NCI-H1436 treated with DMSO at 0.1 percent for 48 hours (cell line): ENCODE measurements around the gene RELL2.
"Not testable (repeated sequence)": the region's sequence is repeated elsewhere in the genome, so short reads cannot be mapped to it uniquely, and the experiment has no call there.

Experiments used
- DNase-seq: peaks from one replicate; lab custom pipeline; 2025; lab: John Stamatoyannopoulos, UW

RELL2 gene

GRCh38 chr5:141636413-141637122 is at the start of gene RELL2, which contains the start of gene HDAC3:
Gene RELL2, plus strand, starts transcription at chr5:141636997. Its CDS starts 1,229 bp downstream, at chr5:141638226.
Gene HDAC3, minus strand, starts transcription at chr5:141636849. Its CDS starts 59 bp downstream, at chr5:141636790.
- DNase-seq, result peak; percentile 40

DNA sequence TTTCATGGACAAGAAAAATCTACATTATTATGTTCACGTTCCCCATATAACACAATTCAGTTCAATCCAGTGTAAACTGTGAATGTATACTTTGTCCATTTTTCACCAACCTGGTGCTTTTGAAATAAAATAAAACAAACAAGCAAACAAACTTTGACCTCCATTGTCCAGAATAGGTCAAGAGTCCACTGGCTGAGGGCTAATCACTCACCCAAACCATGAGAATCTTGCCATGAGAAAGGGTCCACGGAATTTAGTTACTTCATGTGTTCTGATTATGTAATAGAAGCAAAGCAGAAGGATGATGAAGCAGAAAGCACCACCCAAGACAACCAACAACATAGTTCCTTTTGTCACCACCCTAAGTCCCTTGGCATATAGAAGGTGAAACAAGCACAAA is 46.7 kb upstream of the RELL2 start:
- DNase-seq, result no peak

- no peak for DNase-seq
These were observed 39.9 kb upstream of the RELL2 start for GRCh38 chr5:141596867-141597266.

- no peak for DNase-seq
These were observed 39.4 kb upstream of the RELL2 start for GRCh38 chr5:141597394-141597793.

GRCh38 chr5:141597814-141598213 is 39.0 kb upstream of the RELL2 start:
- no peak for DNase-seq

DNA sequence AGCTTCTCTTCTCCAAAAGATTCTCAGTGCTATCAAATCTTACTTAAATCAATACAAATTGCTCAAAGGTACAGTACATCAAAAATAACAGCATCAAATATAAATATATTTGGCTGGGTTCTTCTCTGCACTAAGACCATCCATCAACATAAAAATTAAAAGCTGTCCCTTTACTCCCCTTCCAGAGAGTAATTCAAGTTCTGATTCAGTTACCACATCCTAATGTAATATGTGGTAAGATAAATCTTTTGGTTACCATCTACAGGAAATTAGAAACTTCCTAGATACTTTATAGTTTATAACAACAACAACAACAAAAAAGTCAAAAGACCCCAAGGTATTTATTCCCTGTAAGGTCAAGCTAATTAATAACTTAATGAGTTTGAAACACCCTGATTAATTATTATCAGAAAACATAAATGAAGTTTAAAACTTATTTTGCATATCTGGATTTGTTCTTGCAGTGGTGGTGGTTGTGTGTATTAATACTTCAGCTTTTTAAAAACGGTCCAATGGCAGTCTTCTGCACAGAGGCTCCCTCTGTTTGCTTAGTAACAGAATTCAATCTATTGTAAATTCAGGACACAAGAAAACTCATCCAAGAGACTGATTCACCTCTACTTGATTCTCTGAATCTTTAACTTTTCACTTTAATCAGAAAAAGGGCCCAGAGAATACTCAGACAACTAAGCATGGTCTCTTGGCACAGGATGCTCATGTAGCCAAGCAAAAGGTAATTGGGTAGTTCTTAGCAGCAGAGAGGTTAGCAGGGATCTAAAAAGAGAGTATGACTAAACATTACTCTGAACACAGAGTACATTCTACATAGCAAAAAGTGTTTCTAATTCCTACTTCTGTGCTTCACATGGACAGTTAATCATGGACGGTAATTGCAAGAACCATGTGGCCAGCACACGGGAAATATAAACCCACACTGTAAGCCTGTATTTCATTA is 38.1 kb upstream of the RELL2 start:
- DNase-seq, result no peak

DNA sequence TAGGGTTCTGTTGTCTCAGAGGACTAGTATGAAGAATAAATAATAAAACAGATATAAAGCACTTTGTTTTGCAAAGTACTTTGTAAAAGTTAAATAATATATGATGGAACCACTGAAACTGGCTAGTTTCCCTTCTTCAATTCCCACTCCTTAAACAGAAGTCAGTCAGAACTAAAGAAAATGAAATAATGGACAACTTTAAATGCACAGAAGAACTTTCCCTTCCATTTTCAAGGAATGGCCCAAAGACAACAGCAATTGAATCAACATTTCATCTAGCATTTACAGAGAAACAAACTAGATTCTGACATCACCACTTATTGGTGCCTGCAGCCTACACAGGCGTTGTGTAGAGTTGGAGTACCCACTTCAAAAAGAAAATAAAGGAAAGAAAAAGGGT is 34.2 kb upstream of the RELL2 start:
- DNase-seq, result no peak

DNA sequence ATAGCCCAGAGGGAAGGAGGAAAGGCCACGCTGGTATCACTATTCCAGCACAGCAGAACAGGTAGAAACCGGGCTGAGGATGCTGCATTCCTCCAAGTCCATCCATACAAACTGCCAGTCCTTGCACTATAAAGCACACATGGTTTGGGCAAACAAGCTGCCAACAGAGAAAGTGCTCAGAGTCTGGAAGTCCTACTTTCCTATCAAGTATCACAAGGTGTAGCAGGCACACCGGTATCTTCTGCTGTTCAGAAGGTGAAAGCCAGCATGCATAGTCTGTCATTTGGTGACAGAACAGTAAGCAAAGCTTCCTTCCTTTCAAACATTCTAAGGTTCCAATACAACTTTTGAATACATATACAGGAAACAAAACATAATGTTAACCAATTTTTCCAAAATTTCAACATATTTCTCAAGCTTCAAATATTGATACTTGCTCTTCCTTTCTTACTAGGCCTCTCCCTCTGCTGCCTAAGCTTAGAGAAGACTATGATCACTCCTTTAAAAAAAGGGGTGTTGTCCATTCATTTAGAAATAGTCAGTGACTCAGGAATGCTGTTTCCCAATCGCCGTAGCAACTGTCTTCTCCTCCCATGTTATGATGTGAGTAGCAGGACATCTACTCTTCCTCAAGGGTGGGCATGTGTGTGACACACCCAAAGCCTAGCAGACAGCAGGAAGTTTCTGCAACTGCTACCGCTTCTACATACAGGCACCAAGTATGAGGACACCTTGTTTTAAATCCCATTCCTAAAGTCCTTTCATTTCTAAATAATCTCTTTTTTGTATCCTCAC is 32.7 kb upstream of the RELL2 start:
- DNase-seq, result no peak

DNA sequence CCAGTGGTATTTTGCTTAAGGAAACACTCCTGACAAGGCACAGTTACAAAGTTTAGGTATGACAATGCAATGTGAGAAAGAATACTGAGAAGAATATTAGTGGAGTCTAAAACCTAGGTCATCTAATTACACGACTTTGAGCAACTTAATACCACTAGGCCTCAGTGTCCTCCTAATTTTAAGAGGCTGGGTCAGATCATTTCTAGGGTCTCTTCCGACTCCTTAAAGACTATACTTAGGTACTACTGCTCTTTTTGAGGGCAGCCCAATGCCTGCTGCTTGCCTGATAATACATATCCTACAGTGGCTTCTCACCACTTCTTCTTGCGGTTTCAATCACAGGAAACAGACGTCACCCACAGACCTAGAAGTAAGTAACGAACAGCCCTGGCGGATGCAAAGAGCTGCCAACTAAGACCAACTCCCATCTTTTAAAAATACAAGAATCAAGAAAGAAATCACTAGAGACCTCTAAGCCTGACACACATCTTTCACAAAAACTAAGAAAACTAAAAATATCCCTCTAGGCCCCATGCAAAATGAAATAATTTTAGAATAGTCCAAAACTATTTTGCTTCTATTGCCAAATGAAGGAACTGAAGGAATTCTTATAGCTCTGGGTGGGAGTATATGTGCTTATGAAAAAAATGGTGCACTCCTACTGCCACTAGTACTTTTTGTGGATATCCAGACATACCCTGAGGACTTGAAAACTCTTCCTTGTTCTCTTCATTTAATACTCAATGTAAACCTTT is 31.1 kb upstream of the RELL2 start:
- no peak for DNase-seq

- DNase-seq, result no peak
These were observed 28.8 kb upstream of the RELL2 start for GRCh38 chr5:141608046-141608445.

DNA sequence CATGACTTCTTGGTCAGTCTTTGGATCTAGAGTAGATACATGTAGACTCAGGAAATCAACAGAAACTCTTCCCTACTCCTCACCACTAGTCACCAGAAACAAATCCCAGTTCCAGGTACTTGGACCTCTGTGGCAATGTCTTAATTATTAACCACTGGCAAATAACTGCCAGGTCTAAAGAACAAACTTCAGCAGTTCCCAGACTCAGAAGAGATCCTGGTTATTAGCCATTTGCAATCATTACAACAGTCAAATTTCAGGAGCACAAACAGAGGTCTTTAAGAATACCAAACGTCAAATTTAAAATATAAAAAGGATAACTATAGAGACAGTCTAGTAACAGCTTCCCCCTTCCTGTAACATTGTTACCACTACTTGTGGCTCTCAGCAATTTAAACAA is 28.2 kb upstream of the RELL2 start:
- no peak for DNase-seq

GRCh38 chr5:141609044-141609443 is 27.8 kb upstream of the RELL2 start:
- no peak for DNase-seq

DNA sequence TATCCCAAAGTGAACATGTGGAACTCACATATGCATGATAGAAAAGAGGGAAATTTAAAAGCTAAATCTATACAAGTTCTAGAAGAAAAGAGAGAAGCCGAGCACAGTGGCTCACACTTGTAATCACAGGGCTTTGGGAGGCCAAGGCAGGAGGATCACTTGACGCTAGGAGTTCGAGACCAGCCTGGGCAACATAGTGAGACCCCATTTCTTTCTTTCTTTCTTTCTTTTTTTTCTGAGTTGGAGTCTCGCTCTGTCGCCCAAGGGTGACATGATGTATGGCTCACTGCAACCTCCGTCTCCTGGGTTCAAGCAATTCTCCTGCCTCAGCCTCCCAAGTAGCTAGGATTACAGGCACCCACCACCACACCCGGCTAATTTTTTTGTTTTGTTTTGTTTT is 26.9 kb upstream of the RELL2 start:
- DNase-seq, result not testable (repeated sequence)

GRCh38 chr5:141611289-141611688 is 25.5 kb upstream of the RELL2 start:
- DNase-seq, result no peak

DNA sequence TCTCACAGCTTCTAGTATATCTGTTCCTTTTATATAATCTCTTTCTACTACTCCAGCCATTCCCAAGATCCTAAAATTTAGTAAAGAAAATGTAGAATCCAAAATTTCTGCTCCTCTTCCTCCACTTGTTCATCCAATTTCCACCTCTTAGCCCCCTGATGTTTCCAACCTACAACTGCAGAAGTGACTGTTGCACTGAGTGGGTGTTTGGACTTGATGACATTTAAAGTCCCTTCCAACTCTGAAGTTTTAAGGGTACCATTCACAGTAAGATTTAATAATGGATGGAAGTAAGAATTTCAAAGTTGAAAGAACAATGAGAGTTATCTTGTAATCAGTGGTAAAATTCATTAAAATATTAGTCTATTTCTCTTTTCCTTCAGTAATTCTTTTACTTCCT is 23.5 kb upstream of the RELL2 start:
- DNase-seq, result no peak

DNA sequence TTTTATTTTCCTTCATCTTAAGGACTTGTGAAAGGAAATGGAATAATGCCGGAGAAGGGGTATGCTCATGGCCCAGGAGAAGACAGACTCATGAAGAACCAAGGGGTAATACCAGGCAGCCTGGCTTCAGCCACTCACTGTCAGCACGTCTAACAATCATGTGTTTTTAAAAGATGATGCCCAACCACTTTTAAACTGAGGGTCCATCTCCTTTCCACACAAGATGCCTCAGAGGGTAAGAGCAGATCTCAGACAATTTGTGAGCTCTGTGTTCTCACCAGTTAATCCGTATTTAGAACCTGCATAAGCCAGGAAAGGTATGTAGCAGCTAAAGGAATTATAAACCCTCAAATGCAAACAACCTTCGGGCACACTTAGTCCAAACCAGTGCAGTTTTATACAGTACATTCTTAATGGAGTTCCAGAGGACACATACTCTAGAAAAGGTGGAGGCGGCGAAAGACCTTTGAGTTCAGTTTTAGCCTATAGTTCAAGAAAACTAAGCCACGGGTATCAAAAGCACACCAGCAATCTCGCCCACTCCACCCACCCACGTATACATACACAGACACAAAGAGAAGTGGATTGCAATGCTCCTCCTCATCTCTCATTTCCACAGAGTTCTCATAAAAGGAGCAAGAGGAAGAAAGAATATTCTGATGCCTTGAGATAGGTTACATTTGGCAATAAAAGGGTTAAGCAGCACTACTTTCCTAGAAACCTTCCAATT is 20.6 kb upstream of the RELL2 start:
- no peak for DNase-seq

GRCh38 chr5:141617128-141617527 is 19.7 kb upstream of the RELL2 start:
- no peak for DNase-seq

DNA sequence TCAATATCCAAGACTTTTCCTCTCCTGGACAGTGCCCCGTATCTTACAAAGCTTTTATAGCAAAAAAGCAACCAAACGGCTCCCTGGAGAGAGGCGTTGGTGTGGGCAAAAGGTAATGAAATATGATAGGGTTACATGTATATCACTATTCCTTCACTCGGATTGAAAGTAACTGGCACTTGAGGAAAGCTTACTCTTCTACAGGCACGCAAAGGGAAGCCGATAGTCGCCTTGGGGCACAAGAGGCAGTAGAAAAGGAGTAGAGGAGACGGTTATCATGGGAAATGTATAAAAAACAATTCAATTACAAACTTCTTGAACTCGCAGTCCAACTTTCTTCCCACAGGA is 19.1 kb upstream of the RELL2 start:
- no peak for DNase-seq

DNA sequence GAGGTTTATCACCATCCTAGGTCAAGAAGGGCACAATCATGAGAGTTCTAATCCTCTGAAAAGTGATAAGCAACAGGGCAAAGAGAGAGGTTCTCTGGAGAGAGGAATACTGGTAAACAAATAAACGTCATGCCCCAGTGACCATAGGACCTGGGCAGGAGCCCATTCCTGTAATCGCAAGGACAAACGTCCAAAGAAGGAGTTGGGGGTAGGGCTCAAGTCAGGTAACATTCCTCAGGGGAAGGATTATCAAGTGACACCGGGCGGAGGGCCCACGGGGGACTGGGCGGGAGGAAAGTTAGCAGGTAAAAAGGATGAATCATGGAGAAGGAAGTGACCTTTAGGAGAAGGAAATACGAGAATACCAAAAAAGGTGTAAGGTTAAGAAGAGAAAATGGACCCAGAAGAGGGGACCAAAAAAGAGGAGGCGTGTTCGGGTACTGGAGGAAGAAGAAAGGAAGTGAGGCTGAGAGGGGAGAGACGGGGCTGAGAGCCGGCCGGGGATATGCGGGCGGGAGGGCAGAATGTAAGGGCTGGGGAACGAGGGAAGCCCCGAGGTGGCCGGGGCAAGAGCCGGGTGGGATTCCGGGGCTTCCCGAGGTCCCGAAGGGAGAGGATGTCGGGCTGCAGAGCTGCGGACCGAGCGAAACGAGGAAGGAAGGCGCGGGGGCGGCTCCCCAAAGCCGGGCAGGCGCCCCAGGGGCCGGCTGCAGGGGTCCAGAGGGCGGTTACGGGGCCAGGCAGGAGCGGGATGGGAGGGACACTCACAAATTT is 18.6 kb upstream of the RELL2 start:
- DNase-seq, result peak; percentile 7
